HepG2 (cell line): ENCODE results near the gene ECD. TPM values are rescaled to one million over a fixed set of nuclear protein-coding genes. Genes with fewer than 3 reads are reported as not detected.

ENCODE experiments used
- ARID5B ChIP-seq: IDR thresholded peaks from 2 replicates; pipeline ENCODE4 v1.4.0; 2020; ENCODE audit warnings: mild to moderate bottlenecking, missing genetic modification reagents
- CREB1 ChIP-seq, 2 experiments: fragments of 450-650 bp in 1 of 2; IDR thresholded peaks; 2 replicates each; pipeline ENCODE4 v1.6.1; 2016 to 2017; ENCODE audit warnings: control low read depth in 1 of 2, mild to moderate bottlenecking in 1 of 2, missing compliant biosample characterization in 1 of 2, missing genetic modification characterization in 1 of 2
- FOSL2 ChIP-seq: sonication (generic); formaldehyde crosslinking; IDR thresholded peaks from 2 replicates; pipeline ENCODE4 v1.4.0; 2020; ENCODE audit warnings: missing genetic modification reagents
- GATAD2A ChIP-seq: IDR thresholded peaks from 2 replicates; pipeline ENCODE4 v1.6.1; 2016
- JUN ChIP-seq: sonication (generic); formaldehyde crosslinking; IDR thresholded peaks from 2 replicates; pipeline ENCODE4 v1.4.0; 2020; ENCODE audit warnings: mild to moderate bottlenecking, missing genetic modification reagents
- NFIC ChIP-seq: IDR thresholded peaks from 2 replicates; pipeline ENCODE4 v1.6.1; 2012; ENCODE audit warnings: mild to moderate bottlenecking, low read length, inconsistent platforms
- PPARG ChIP-seq: conservative IDR thresholded peaks from 2 replicates; pipeline ENCODE4 v1.6.1; 2016; ENCODE audit warnings: missing biosample characterization, missing genetic modification reagents
- RARA ChIP-seq: IDR thresholded peaks from 2 replicates; pipeline ENCODE4 v1.6.1; 2016; ENCODE audit warnings: missing genetic modification reagents, missing compliant biosample characterization
- RXRB ChIP-seq: IDR thresholded peaks from 2 replicates; pipeline ENCODE4 v1.6.1; 2016; ENCODE audit warnings: borderline replicate concordance, missing genetic modification reagents, missing compliant biosample characterization
- TOPORS ChIP-seq: sonication (generic); formaldehyde crosslinking; IDR thresholded peaks from 2 replicates; pipeline ENCODE4 v1.8.0; 2023; ENCODE audit warnings: mild to moderate bottlenecking, missing genetic modification reagents
- ZNF704 ChIP-seq: sonication (generic); formaldehyde crosslinking; IDR thresholded peaks from 2 replicates; pipeline ENCODE4 v1.8.1; 2023; ENCODE audit warnings: mild to moderate bottlenecking, inconsistent platforms, moderate library complexity, missing genetic modification reagents, borderline replicate concordance
- polyA plus RNA-seq, 8 experiments: library from polyadenylated mRNA; depleted of rRNA in 3 of 8; stranded (reverse) in 7 of 8; unstranded in 1 of 8; fragments of >200 nt; fragmentation: Illumina TruSeq in 4 of 8; extraction: Trizol in 4 of 8; gene quantifications; 2 replicates each; pipeline versions ENCODE4 v1.2.1 to v1.2.3, GENCODE V29; 2011 to 2016; ENCODE audit warnings: low read depth in 4 of 8, missing spikeins in 1 of 8, mixed read lengths in 1 of 8; ENCODE audit not compliant: insufficient read depth in 1 of 8
- total RNA-seq, 5 experiments: library from RNA; depleted of rRNA; stranded (reverse); fragments of >200 nt; fragmentation: Illumina TruSeq; extraction: Trizol; gene quantifications; 2 replicates each; pipeline ENCODE4 v1.2.3, GENCODE V29; 2016; ENCODE audit warnings: low read depth in 1 of 5

The ECD gene
- total and polyA plus RNA-seq, 2 of the 13 experiments (the other 11 are each of a cell fraction or from before 2014, with no cell fraction given), result 21.5 to 27.6 TPM

GRCh38 chr10:73117976-73118743 lies 49.6 kb downstream of the ECD start (continued):
- TF ChIP-seq JUN (CRISPR knock-in tag) (0 out of 2 replicates have a peak, but pooled peaks have one; percentile 30), ZNF704 (CRISPR knock-in tag) (no peak), PPARG (CRISPR knock-in tag) (peak; percentile 40), CREB1 (IDR thresholded peaks at IDR 0.05) (0 out of 2 replicates have a peak, but pooled peaks have one; percentile 21), CREB1 (CRISPR knock-in tag; IDR thresholded peaks at IDR 0.05) (no peak), TOPORS (CRISPR knock-in tag) (no peak), GATAD2A (peak; percentile 74), RARA (peak; percentile 91), RXRB (CRISPR knock-in tag) (peak; percentile 60), FOSL2 (CRISPR knock-in tag) (peak; percentile 70), NFIC (peak; percentile 43; the same call in 1 of the 2 replicates), ARID5B (CRISPR knock-in tag) (peak; percentile 82)
- TF ChIP-seq, all 625 proteins: peak for 39
